Uterus (tissue), 2 donors: ENCODE measurements around the gene CLK3.

Source experiments
- CTCF ChIP-seq, 4 experiments: fragments of 200-600 bp in 2 of 4; fragments of 450-650 bp in 2 of 4; sonication (generic) in 2 of 4; IDR thresholded peaks; one replicate each; pipeline ENCODE4 v1.5.1; 2016 to 2019; ENCODE audit warnings: antibody characterized with exemption in 4 of 4, mild to moderate bottlenecking in 2 of 4, moderate library complexity in 1 of 4
- POLR2A ChIP-seq, 2 donors: fragments of 450-650 bp; IDR thresholded peaks; one replicate each; pipeline ENCODE4 v1.6.1; 2016; ENCODE audit warnings: antibody characterized with exemption in 2 of 2, mild to moderate bottlenecking in 1 of 2, moderate library complexity in 1 of 2

- TF ChIP-seq CTCF (IDR thresholded peaks at IDR 0.05) (no peak), POLR2A (IDR thresholded peaks at IDR 0.05) (no peak)
These were observed 61.2 kb downstream of the CLK3 start for GRCh38 chr15:74676801-74677200.
